AG04450 (cell line): ENCODE measurements around the gene SYT17. TPM values are rescaled to one million over a fixed set of nuclear protein-coding genes. Genes with fewer than 3 reads are reported as not detected.

Experiments
- CTCF ChIA-PET: fragments of 300-600, 350-600 bp; formaldehyde crosslinking; extraction: SDS; loops from one replicate; lab custom pipeline; 2022; ENCODE audit warnings: antibody characterized with exemption, inconsistent platforms; lab: Charles Lee
- POLR2A ChIA-PET: fragments of 350-600 bp; formaldehyde crosslinking; extraction: SDS; loops from one replicate; lab custom pipeline; 2021; ENCODE audit warnings: antibody characterized with exemption, inconsistent platforms; lab: Yijun Ruan, JAX
- DNase-seq: peaks from one replicate; pipeline ENCODE4 v3.0.0-alpha.2; 2011; ENCODE audit warnings: low read depth, low spot score
- H3K27ac ChIP-seq: one replicate; pipeline ENCODE4 v1.5.1; 2012; ENCODE audit warnings: low read depth, low read length, control low read depth
- H3K27me3 ChIP-seq: one replicate; pipeline ENCODE4 v1.6.0; 2012; ENCODE audit warnings: low read length; ENCODE audit not compliant: control insufficient read depth, insufficient read depth
- H3K4me3 ChIP-seq: 2 replicates; pipeline ENCODE4 v1.5.1; 2011; ENCODE audit warnings: mild to moderate bottlenecking, low read depth, low read length, control low read depth
- H3K9me3 ChIP-seq: 2 replicates; pipeline ENCODE4 v1.5.1; 2012; ENCODE audit warnings: low read length; ENCODE audit not compliant: control insufficient read depth, insufficient read depth
- CTCF ChIP-seq: IDR thresholded peaks from 2 replicates; pipeline ENCODE4 v1.5.1; 2011; ENCODE audit warnings: low read depth, low read length, control low read depth, inconsistent platforms
- polyA plus RNA-seq: library from polyadenylated mRNA; depleted of rRNA; stranded (reverse); fragments of >200 nt; gene quantifications from 2 replicates; pipeline ENCODE4 v1.2.3, GENCODE V29; 2011

Gene SYT17
- polyA plus RNA-seq, 1 experiment: 0.27 TPM

- ChIA-PET POLR2A (no interaction called here), CTCF (interaction anchor here (0.6 kb wide), 1 partner anchor 1089 kb away, joined by 3 read pairs; no protein-coding TSS in a partner anchor)
- no peak overlapping the region for H3K4me3 ChIP-seq
Measured at GRCh38 chr16:19297454-19297853, 129.4 kb downstream of the SYT17 start.

GRCh38 chr16:19299565-19299964 is 131.5 kb downstream of the SYT17 start:
- DNase-seq: no peak
- no peak overlapping the region for H3K4me3 ChIP-seq
- H3K27ac ChIP-seq: no peak overlapping the region
- CTCF ChIA-PET: no interaction called here
- POLR2A ChIA-PET: no interaction called here
- TF ChIP-seq CTCF: no peak
- H3K27me3 ChIP-seq: no peaks in the 10 kb centered on the region
- no peaks in the 10 kb centered on the region for H3K9me3 ChIP-seq

More at GRCh38 chr16:19297454-19297853, 129.4 kb downstream of the SYT17 start:
- no peak for DNase-seq
- TF ChIP-seq CTCF: no peak
- Histone ChIP-seq H3K27ac (no peak overlapping the region), H3K9me3 (no peaks in the 10 kb centered on the region), H3K27me3 (no peaks in the 10 kb centered on the region)

GRCh38 chr16:19301931-19302330 is 133.9 kb downstream of the SYT17 start:
- ChIA-PET CTCF (no interaction called here), POLR2A (no interaction called here)
- Histone ChIP-seq H3K27me3 (no peaks in the 10 kb centered on the region), H3K4me3 (no peak overlapping the region), H3K27ac (no peak overlapping the region), H3K9me3 (no peaks in the 10 kb centered on the region)
- no peak for DNase-seq
- TF ChIP-seq CTCF: no peak

GRCh38 chr16:19304750-19305149 is 136.7 kb downstream of the SYT17 start:
- H3K4me3 ChIP-seq: no peak overlapping the region
- ChIA-PET POLR2A (no interaction called here), CTCF (no interaction called here)
- TF ChIP-seq CTCF: no peak
- DNase-seq: no peak
- H3K9me3 ChIP-seq: no peaks in the 10 kb centered on the region
- H3K27me3 ChIP-seq: no peaks in the 10 kb centered on the region
- no peak overlapping the region for H3K27ac ChIP-seq

GRCh38 chr16:19305443-19305842 is 137.4 kb downstream of the SYT17 start:
- ChIA-PET CTCF (no interaction called here), POLR2A (no interaction called here)
- no peak overlapping the region for H3K4me3 ChIP-seq
- no peaks in the 10 kb centered on the region for H3K9me3 ChIP-seq
- H3K27me3 ChIP-seq: no peaks in the 10 kb centered on the region
- no peak for DNase-seq
- TF ChIP-seq CTCF: no peak
- H3K27ac ChIP-seq: no peak overlapping the region
